SK-N-SH (cell line): Measurements from ENCODE around the gene SUCLG2. TPM values are rescaled to one million over a fixed set of nuclear protein-coding genes. Genes with fewer than 3 reads are reported as not detected.

Experiments
- CTCF ChIA-PET: fragments of 300-600, 350-600 bp; formaldehyde crosslinking; extraction: SDS; loops from one replicate; lab custom pipeline; 2021; lab: Yijun Ruan, JAX
- POLR2A ChIA-PET: fragments of 350-600 bp; sonication (Branson Sonifier 250); formaldehyde crosslinking; extraction: SDS; loops from one replicate; lab custom pipeline; 2020; ENCODE audit warnings: antibody characterized with exemption, inconsistent platforms; lab: Yijun Ruan, JAX
- DNase-seq: peaks from one replicate; pipeline ENCODE4 v3.0.0; 2012
- H2AFZ ChIP-seq: fragments of 200-600 bp; sonication (generic); 2 replicates; pipeline ENCODE4 v1.8.1; 2016; ENCODE audit warnings: antibody characterized with exemption, mild to moderate bottlenecking, low read depth
- H3F3A ChIP-seq: fragments of 200-600 bp; sonication (generic); replicated peaks from 2 replicates; pipeline ENCODE3; 2016; ENCODE audit warnings: antibody characterized with exemption, mild to moderate bottlenecking; ENCODE audit not compliant: insufficient read depth
- H3K27ac ChIP-seq, 2 experiments: fragments of 200-500 bp in 1 of 2; fragments of 200-600 bp in 1 of 2; sonication (Bioruptor generic) in 1 of 2; sonication (generic), shearing (Covaris generic) in 1 of 2; 2 replicates each; pipeline versions ENCODE4 v1.5.1 to v1.6.1; 2014 to 2016; ENCODE audit warnings: low read depth in 2 of 2, inconsistent platforms in 1 of 2, low read length in 1 of 2, mild to moderate bottlenecking in 1 of 2, mixed read lengths in 1 of 2
- H3K27me3 ChIP-seq: fragments of 200-600 bp; sonication (generic), shearing (Covaris generic); 2 replicates; pipeline ENCODE4 v1.6.1; 2016; ENCODE audit warnings: mixed run types; ENCODE audit not compliant: insufficient read depth
- H3K36me3 ChIP-seq, 2 experiments: fragments of 200-500 bp in 1 of 2; fragments of 200-600 bp in 1 of 2; sonication (Bioruptor generic) in 1 of 2; sonication (generic) in 1 of 2; replicated peaks in 1 of 2; 2 replicates each; pipeline versions ENCODE3 to v1.5.1; 2014 to 2016; ENCODE audit warnings: low read length in 1 of 2, mild to moderate bottlenecking in 1 of 2; ENCODE audit not compliant: insufficient read depth in 2 of 2, control insufficient read depth in 1 of 2
- H3K4me1 ChIP-seq, 2 experiments: fragments of 200-500 bp in 1 of 2; fragments of 200-600 bp in 1 of 2; sonication (Bioruptor generic) in 1 of 2; sonication (generic), shearing (Covaris generic) in 1 of 2; 2 replicates each; pipeline versions ENCODE4 v1.5.1 to v1.6.1; 2014 to 2016; ENCODE audit warnings: low read depth in 1 of 2, low read length in 1 of 2, mixed run types in 1 of 2; ENCODE audit not compliant: insufficient read depth in 2 of 2, control insufficient read depth in 1 of 2
- H3K4me2 ChIP-seq: fragments of 200-600 bp; sonication (generic), shearing (Covaris generic); 2 replicates; pipeline ENCODE4 v1.6.1; 2017; ENCODE audit warnings: mixed run types
- H3K4me3 ChIP-seq, 2 experiments: fragments of 200-500 bp in 1 of 2; fragments of 200-600 bp in 1 of 2; sonication (Bioruptor generic) in 1 of 2; sonication (generic), shearing (Covaris generic) in 1 of 2; 2 replicates each; pipeline versions ENCODE4 v1.5.1 to v1.8.1; 2014 to 2016; ENCODE audit warnings: low read depth in 2 of 2, inconsistent platforms in 1 of 2, low read length in 1 of 2, mild to moderate bottlenecking in 1 of 2, mixed read lengths in 1 of 2, moderate library complexity in 1 of 2
- H3K79me2 ChIP-seq: fragments of 200-600 bp; sonication (generic); 2 replicates; pipeline ENCODE4 v1.8.1; 2017; ENCODE audit warnings: mild to moderate bottlenecking; ENCODE audit not compliant: insufficient read depth
- H3K9ac ChIP-seq: fragments of 200-600 bp; sonication (generic); 2 replicates; pipeline ENCODE4 v1.6.1; 2017; ENCODE audit warnings: mixed run types
- H3K9me2 ChIP-seq: fragments of 200-600 bp; sonication (generic); 2 replicates; pipeline ENCODE4 v1.6.1; 2017; ENCODE audit warnings: mixed run types
- H3K9me3 ChIP-seq: fragments of 200-600 bp; sonication (generic); 2 replicates; pipeline ENCODE4 v1.6.1; 2017; ENCODE audit warnings: mixed run types, mild to moderate bottlenecking, moderate library complexity
- H4K20me1 ChIP-seq: fragments of 200-600 bp; sonication (generic); 2 replicates; pipeline ENCODE4 v1.6.1; 2017; ENCODE audit warnings: mild to moderate bottlenecking, mixed run types; ENCODE audit not compliant: insufficient read depth
- CTCF ChIP-seq: fragments of 200-600 bp; sonication (generic); IDR thresholded peaks from 2 replicates; pipeline ENCODE4 v1.6.1; 2017; ENCODE audit warnings: antibody characterized with exemption, mild to moderate bottlenecking, moderate library complexity
- ELF1 ChIP-seq: IDR thresholded peaks from 2 replicates; pipeline ENCODE4 v1.4.0; 2012
- EP300 ChIP-seq, 2 experiments: IDR thresholded peaks; 2 replicates each; pipeline versions ENCODE4 v1.4.0 to v1.6.1; 2012; ENCODE audit warnings: borderline replicate concordance in 1 of 2, low read depth in 1 of 2, low read length in 1 of 2
- EZH2phosphoT487 ChIP-seq: fragments of 200-600 bp; sonication (generic); IDR thresholded peaks from 2 replicates; pipeline ENCODE4 v1.6.1; 2017; ENCODE audit warnings: low read depth, mixed run types, mild to moderate bottlenecking, antibody characterized with exemption, moderate library complexity, borderline replicate concordance
- FOSL2 ChIP-seq: IDR thresholded peaks from 2 replicates; pipeline ENCODE4 v1.4.0; 2012; ENCODE audit warnings: low read depth, mild to moderate bottlenecking, moderate library complexity, borderline replicate concordance
- FOXJ3 ChIP-seq: sonication (generic); formaldehyde crosslinking; IDR thresholded peaks from 2 replicates; pipeline ENCODE4 v1.5.1; 2020; ENCODE audit warnings: mild to moderate bottlenecking, missing genetic modification reagents
- JUND ChIP-seq: IDR thresholded peaks from 2 replicates; pipeline ENCODE4 v1.4.0; 2012
- MEF2A ChIP-seq: IDR thresholded peaks from 2 replicates; pipeline ENCODE4 v1.4.0; 2012; ENCODE audit warnings: low read depth, borderline replicate concordance
- RAD21 ChIP-seq: IDR thresholded peaks from 2 replicates; pipeline ENCODE4 v1.6.1; 2012; ENCODE audit warnings: mild to moderate bottlenecking, low read length
- RFX5 ChIP-seq: IDR thresholded peaks from 2 replicates; pipeline ENCODE4 v1.6.1; 2012; ENCODE audit warnings: mild to moderate bottlenecking, improper control_type of control experiment, low read length
- RXRA ChIP-seq: IDR thresholded peaks from 2 replicates; pipeline ENCODE4 v1.4.0; 2012; ENCODE audit warnings: low read depth, mild to moderate bottlenecking, borderline replicate concordance
- SIN3A ChIP-seq: IDR thresholded peaks from 2 replicates; pipeline ENCODE4 v1.6.1; 2012; ENCODE audit warnings: low read depth, mild to moderate bottlenecking, low read length, moderate library complexity, borderline replicate concordance
- SMC3 ChIP-seq: IDR thresholded peaks from 2 replicates; pipeline ENCODE4 v1.6.1; 2012; ENCODE audit warnings: low read depth, low read length, improper control_type of control experiment
- TCF12 ChIP-seq: IDR thresholded peaks from 2 replicates; pipeline ENCODE4 v1.4.0; 2012
- YY1 ChIP-seq: IDR thresholded peaks from 2 replicates; pipeline ENCODE4 v1.4.0; 2012; ENCODE audit warnings: low read depth, mild to moderate bottlenecking
- ZBTB33 ChIP-seq: IDR thresholded peaks from 2 replicates; pipeline ENCODE4 v1.4.0; 2012; ENCODE audit warnings: low read depth, borderline replicate concordance
- WGBS: methylation state at CpG from one replicate; pipeline ENCODE4 v1.1.6; 2017; ENCODE audit warnings: low lambda C conversion rate; 5-methylcytosine and 5-hydroxymethylcytosine counted together
- polyA plus RNA-seq, 3 experiments: library from polyadenylated mRNA; depleted of rRNA; stranded (reverse); fragments of >200 nt; gene quantifications; 2 replicates each; pipeline ENCODE4 v1.2.3, GENCODE V29; 2012
- TF ChIP-seq, protein P1 (sequence below): fragments of 150-350 bp; IDR thresholded peaks from 2 replicates; pipeline ENCODE4 v1.6.1; 2017; ENCODE audit warnings: antibody characterized with exemption, low read length, low read depth, borderline replicate concordance
- TF ChIP-seq, protein P2 (sequence below): IDR thresholded peaks from 2 replicates; pipeline ENCODE4; 2012
- TF ChIP-seq, protein P3 (sequence below): fragments of 150-350 bp; IDR thresholded peaks from 2 replicates; pipeline ENCODE4 v1.6.1; 2016; ENCODE audit warnings: mild to moderate bottlenecking, low read depth, low read length

SUCLG2 gene
- polyA plus RNA-seq, 1 of the 3 experiments (the other 2 are of a cell fraction): 20.2 TPM

GRCh38 chr3:67461667-67462142 is 192.7 kb downstream of the SUCLG2 start (continued):
- TF ChIP-seq TCF12: peak; percentile 80
- peak in 1 of 2 experiments; percentile 65; a peak in 1 of 4 replicates for TF ChIP-seq EP300 (IDR thresholded peaks at IDR 0.05; ENCODE audit: borderline replicate concordance in 1 of 2, low read depth in 1 of 2, low read length in 1 of 2)
- no peak for TF ChIP-seq ELF1
- TF ChIP-seq, all 33 proteins: peak for 10

DNA sequence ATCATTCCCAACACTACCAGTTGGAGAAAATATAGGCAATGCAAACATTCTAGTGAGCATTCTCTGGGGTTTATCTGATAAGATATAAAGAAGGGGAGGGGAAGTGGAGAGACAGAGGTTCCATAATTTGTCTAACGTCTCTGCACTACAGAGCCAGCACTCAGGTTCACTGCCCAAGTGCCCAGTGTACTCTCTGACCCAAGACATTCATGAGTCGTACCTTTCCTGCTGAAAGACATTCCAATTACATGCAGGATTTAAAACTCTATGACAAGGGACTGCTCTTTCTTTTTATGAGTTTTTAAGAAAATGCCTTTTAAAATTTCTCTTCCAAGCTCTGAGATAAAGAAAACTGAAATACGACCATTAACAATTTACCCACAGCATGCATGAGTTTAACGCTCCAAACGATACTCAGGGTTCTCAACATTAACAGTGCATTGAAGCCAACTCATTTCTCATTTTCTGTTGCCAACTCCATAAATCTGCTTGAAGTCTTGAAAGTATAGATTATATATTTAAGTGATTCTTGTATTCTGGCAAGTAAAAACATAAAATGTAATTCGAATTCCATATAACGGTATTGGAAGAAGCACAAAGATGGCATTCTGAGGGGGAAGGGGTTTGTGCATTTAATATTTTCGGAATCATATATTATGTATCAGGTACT is 193.4 kb downstream of the SUCLG2 start:
- H3K9me3 ChIP-seq: no peaks in the 10 kb centered on the region
- H2AFZ ChIP-seq: no peak overlapping the region
- DNase-seq: no peak
- no peaks in the 10 kb centered on the region for H3K79me2 ChIP-seq
- H3K4me2 ChIP-seq: peak overlapping the region; percentile 64
- WGBS: 80% methylated on average over 8 of the region's 8 CpGs
- H4K20me1 ChIP-seq: no peaks in the 10 kb centered on the region
- H3K4me3 ChIP-seq: no peak overlapping the region
- peaks cover 20% of the 10 kb centered on the region for H3F3A ChIP-seq
- CTCF ChIA-PET: no interaction called here
- POLR2A ChIA-PET: no interaction called here
- peak overlapping the region in 1 of 2 experiments; percentile 87; a peak in 2 of 4 replicates for H3K27ac ChIP-seq
- peaks cover 5 to 24% of the 10 kb centered on the region in 2 experiments for H3K4me1 ChIP-seq
- TF ChIP-seq ELF1 (no peak), MEF2A (no peak), RXRA (no peak), SMC3 (no peak), FOSL2 (no peak), CTCF (no peak), RAD21 (no peak), RFX5 (no peak), EP300 (IDR thresholded peaks at IDR 0.05; ENCODE audit: borderline replicate concordance in 1 of 2, low read depth in 1 of 2, low read length in 1 of 2) (no peak), FOXJ3 (CRISPR knock-in tag) (no peak), ZBTB33 (no peak), SIN3A (no peak), JUND (no peak), YY1 (no peak), EZH2phosphoT487 (no peak)
- TF ChIP-seq, protein P1, sequence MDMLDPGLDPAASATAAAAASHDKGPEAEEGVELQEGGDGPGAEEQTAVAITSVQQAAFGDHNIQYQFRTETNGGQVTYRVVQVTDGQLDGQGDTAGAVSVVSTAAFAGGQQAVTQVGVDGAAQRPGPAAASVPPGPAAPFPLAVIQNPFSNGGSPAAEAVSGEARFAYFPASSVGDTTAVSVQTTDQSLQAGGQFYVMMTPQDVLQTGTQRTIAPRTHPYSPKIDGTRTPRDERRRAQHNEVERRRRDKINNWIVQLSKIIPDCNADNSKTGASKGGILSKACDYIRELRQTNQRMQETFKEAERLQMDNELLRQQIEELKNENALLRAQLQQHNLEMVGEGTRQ: no peak
- TF ChIP-seq, protein P2, sequence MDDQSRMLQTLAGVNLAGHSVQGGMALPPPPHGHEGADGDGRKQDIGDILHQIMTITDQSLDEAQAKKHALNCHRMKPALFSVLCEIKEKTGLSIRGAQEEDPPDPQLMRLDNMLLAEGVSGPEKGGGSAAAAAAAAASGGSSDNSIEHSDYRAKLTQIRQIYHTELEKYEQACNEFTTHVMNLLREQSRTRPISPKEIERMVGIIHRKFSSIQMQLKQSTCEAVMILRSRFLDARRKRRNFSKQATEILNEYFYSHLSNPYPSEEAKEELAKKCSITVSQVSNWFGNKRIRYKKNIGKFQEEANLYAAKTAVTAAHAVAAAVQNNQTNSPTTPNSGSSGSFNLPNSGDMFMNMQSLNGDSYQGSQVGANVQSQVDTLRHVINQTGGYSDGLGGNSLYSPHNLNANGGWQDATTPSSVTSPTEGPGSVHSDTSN: no peak
- TF ChIP-seq, protein P3, sequence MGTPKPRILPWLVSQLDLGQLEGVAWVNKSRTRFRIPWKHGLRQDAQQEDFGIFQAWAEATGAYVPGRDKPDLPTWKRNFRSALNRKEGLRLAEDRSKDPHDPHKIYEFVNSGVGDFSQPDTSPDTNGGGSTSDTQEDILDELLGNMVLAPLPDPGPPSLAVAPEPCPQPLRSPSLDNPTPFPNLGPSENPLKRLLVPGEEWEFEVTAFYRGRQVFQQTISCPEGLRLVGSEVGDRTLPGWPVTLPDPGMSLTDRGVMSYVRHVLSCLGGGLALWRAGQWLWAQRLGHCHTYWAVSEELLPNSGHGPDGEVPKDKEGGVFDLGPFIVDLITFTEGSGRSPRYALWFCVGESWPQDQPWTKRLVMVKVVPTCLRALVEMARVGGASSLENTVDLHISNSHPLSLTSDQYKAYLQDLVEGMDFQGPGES: no peak
- peak overlapping the region; percentile 51; the same call in 1 of the 2 replicates for H3K9ac ChIP-seq
- no peaks in the 10 kb centered on the region for H3K27me3 ChIP-seq
- no peaks in the 10 kb centered on the region for H3K36me3 ChIP-seq
- no peaks in the 10 kb centered on the region for H3K9me2 ChIP-seq
